GM10847 (cell line): ENCODE data around the gene NID1.

Experiments
- POLR2A ChIP-seq: IDR thresholded peaks from 2 replicates; pipeline ENCODE4 v1.6.1; 2011; ENCODE audit not compliant: insufficient read length; ENCODE audit errors: extremely low read depth

Gene NID1

DNA sequence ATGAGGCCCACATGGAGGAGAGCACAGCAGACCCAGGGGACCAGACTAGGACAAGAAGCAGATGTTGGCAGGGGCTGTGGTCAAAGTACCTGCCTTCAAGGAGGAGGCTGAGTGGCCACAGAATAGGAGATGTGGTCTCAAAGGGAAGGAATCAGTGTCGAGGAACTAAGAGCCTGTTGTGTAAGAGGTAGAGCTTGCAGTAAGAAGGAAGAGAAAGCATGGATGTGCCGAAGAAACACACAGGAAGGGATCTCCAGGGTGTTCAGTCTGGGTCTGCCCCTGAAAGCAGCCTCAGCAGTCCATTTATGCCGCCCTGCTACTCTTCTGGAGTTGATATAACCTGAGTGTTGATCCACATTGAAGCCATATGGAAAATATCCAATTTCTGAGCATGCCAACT lies 83.9 kb downstream of the NID1 start:
- no peak for TF ChIP-seq POLR2A

DNA sequence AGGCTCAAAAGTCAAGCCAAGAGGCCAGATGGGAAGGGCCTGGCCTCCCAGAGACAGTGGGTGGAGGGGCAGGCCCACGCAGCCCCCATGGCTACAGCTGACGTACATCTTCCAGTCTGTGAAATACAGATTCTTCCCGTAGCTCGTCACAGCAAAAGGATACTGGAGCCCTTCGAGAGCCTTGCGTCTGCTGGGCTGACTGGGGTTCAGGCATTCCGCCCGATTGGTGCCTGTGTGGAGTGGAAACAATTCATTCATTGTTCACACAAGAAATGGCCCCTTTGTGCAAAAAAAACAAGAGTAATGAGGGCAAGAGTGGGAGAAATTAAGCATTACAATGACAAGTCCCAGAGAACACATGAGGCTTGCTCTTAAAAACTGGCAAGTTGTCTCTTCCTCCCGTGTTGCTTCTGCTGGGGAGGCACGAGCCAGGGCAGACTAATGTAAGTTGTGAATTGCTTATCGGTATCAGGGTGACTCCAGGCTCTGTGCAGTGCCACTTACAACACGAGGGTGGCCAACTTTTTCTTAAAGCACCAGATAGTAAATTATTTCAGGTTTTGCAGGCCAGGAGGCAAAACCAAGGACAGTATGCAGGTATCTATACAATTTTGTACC lies 85.1 kb downstream of the NID1 start:
- no peak for TF ChIP-seq POLR2A

- TF ChIP-seq POLR2A: no peak
Observed at GRCh38 chr1:235979176-235979575, 85.7 kb downstream of the NID1 start.

- no peak for TF ChIP-seq POLR2A
Observed at GRCh38 chr1:235976490-235976889, 88.4 kb downstream of the NID1 start.

GRCh38 chr1:235974616-235975015 lies 90.3 kb downstream of the NID1 start:
- TF ChIP-seq POLR2A: no peak

GRCh38 chr1:235972311-235972689 lies 92.6 kb downstream of the NID1 start:
- no peak for TF ChIP-seq POLR2A

- TF ChIP-seq POLR2A: peak; percentile 43
Observed at GRCh38 chr1:235971571-235972310, 93.1 kb downstream of the NID1 start.

GRCh38 chr1:235971020-235971419 lies 93.9 kb downstream of the NID1 start:
- no peak for TF ChIP-seq POLR2A

GRCh38 chr1:235968831-235969230 lies 96.1 kb downstream of the NID1 start:
- TF ChIP-seq POLR2A: no peak

GRCh38 chr1:235960809-235961208 lies 104.1 kb downstream of the NID1 start:
- no peak for TF ChIP-seq POLR2A

- no peak for TF ChIP-seq POLR2A
Observed at GRCh38 chr1:235958021-235958420, 106.9 kb downstream of the NID1 start.

- TF ChIP-seq POLR2A: no peak
Observed at GRCh38 chr1:235955777-235956176, 109.1 kb downstream of the NID1 start.

GRCh38 chr1:235954306-235955283 lies 110.3 kb downstream of the NID1 start:
- no peak for TF ChIP-seq POLR2A

- no peak for TF ChIP-seq POLR2A
Observed at GRCh38 chr1:235953801-235954200, 111.1 kb downstream of the NID1 start.

DNA sequence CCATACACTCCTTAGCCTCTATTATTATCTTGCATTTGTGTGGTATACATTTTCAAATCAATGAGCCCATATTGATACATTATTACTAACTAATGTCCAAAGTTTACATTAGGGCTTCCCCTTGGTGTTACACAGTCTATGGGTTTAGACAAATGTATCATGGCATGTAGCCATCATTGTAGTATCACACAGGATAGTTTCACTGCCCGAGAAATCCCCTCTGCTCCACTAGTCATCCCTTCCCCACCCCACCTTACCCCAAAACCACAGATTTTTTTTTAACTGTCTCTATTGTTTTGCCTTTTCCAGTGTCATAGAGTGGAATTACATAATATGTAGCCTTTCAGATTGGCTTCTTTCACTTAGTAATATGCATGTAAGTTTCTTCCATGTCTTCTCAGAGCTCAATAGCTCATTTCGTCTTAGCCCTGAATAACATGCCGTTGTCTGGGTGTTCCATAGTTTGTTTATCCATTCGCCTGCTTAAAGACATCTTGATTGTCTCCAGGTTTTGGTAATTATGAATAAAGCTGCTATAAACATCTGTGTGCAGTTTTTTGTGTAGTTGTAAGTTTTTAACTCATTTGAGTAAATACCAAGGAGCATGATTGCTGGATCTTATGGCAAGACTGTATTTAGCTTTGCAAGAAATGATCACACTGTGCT lies 111.8 kb downstream of the NID1 start:
- TF ChIP-seq POLR2A: no peak

DNA sequence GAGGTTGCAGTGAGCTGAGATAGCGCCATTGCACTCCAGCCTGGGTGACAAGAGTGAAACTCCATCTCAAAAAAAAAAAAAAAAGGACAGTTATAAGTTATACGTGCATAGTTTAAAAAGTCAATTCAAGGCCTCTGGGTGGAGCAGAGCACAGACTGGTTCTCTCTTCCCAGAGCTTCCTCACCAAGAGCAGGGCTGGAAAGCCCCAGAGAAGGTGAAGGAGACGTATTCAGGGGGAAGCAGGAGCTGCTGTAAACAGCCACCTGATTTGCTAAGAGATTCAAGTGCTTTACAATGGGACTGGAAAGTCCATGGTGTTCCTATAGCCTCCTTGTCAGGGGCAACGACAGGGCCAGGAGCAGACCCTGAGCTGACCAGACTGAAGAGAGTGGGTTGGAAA lies 113.2 kb downstream of the NID1 start:
- no peak for TF ChIP-seq POLR2A

GRCh38 chr1:235950318-235950717 lies 114.6 kb downstream of the NID1 start:
- TF ChIP-seq POLR2A: no peak
